Stromal cell of bone marrow (primary cell): Measurements from ENCODE around the gene CNNM2.
"Not testable (repeated sequence)": the region's sequence is repeated elsewhere in the genome, so short reads cannot be mapped to it uniquely, and the experiment has no call there.

Experiments used
- DNase-seq: peaks from one replicate; pipeline ENCODE4 v3.0.0-alpha.2; 2012; ENCODE audit warnings: low read depth

The CNNM2 gene

GRCh38 chr10:103041391-103041790 lies 123.3 kb downstream of the CNNM2 start:
- DNase-seq: no peak

DNA sequence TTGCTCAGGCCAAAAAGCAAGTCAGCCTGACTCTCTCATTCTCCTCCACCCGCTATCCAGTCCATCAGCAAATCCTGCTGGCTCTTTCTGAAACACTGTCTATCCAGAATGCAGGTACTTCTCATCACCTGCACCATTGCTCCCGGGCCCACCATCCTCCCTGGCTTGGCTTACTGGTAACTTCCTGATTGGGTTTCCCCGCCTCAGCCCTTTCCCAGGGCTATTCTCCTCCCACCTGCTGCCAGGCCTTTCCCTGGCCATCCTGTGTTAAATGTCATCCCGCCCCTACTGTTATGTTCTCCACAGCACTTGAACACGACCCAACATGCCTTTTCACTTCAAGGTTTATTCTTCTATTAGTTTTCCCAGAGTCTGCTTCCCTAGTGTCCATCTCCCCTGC lies 124.0 kb downstream of the CNNM2 start:
- DNase-seq: no peak

DNA sequence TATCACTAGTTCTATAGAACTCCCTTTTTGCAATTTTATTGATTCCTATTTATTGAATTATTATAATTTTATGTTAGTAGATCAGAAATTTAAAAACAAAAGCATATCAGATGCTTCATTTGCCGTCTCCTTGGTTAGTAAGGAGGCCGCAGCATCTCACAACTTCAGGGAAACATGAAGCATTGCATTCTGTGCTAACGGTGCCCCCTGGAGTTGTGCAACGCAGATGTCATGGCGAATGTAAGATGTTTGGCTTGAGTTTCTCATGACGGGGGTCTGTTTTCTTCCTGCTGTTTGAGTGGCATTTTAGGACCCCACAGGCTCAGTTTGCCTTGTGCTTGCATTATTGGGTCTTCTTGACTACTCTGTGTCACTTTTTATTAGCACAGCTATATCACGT lies 124.8 kb downstream of the CNNM2 start:
- no peak for DNase-seq

DNA sequence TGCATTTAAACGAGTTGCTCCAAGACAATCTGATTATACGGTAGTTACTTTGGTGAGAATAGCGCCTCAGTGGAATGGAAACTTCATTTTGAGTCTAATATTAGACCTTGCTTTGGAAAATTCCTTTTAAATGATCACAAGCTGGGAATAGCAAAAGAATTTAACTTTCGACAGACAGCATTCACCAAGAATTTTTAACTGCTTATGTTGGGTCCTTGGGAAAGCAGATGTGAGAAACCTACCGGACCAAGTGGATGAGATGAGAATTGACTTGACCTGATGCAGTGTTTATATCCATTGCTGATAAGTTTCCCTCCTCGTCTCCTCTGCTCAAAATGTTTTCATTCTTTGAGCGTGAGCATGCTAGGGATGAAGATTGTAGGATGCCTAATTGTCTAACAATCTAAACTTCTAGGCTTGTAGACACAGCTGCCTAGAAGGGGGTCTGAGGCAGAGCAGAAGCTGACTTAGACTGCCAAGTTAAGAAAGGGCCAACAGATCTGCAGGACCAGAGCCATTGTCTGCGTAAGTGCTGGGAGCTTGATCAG lies 126.9 kb downstream of the CNNM2 start:
- DNase-seq: no peak

- DNase-seq: no peak
These were observed 127.9 kb downstream of the CNNM2 start for GRCh38 chr10:103045961-103046360.

DNA sequence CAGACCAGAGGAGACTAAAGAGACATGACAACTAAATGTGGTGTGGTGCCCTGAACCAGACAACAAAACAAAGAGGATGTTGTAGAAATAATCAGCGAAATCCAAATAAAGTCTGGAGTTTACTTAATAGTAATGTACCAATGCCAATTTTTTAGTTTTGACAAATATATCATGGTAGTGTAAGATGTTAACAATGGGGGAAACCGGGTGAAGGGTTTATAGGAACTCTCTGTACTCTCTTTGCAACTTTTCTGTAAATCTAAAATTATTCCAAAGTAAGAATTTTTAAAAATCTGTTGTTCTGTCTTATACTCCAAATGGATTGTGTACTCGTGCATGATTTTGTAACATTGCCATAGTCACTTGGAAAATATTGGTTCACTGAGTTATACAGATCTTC lies 129.3 kb downstream of the CNNM2 start:
- no peak for DNase-seq

- no peak for DNase-seq
These were observed 131.1 kb downstream of the CNNM2 start for GRCh38 chr10:103049237-103049636.

DNA sequence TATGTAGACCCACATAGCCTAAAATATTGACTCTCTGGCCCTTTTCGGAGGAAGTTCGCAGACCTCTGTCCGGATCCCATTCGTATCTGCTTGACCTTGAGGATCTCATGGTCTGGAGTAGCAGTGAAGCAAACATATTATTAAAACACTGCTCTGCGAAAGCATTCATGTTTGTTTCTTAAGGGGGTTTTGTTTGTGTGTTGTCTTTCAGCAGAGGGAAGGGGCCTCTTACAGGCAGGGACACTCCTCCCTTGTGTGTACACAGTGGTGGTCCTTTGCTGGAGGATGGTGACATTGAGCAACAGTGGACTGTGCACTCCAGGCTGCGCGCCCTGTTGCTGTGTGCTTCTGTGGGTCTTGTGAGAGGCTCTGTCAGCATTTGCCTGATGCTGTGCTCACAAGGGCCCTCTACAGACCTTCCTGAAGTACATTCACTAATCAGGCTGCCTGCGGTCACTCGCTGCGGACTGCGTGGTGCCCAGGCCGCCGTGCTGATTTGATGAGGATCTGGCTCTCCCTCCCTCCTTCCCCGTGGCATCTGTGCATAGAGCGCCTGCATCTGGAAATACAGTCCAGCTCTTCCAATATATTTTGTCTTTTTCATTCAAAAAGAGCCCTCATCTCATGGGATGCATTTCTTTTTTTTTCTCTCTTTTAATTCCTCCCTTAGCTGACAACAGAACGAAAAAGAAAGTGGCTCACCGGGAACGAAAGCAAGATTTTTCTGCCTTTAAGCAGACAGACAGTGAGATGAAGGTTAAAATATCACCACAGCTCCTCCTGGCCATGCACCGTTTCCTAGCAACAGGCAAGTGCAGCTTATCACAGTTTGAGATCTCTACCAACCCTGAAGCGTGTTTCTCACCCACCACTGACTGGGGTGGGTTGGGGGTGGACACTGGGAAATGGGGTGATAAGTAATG lies 135.8 kb downstream of the CNNM2 start:
- peak; percentile 74 for DNase-seq

- DNase-seq: no peak
These were observed 136.5 kb downstream of the CNNM2 start for GRCh38 chr10:103054621-103055020.

DNA sequence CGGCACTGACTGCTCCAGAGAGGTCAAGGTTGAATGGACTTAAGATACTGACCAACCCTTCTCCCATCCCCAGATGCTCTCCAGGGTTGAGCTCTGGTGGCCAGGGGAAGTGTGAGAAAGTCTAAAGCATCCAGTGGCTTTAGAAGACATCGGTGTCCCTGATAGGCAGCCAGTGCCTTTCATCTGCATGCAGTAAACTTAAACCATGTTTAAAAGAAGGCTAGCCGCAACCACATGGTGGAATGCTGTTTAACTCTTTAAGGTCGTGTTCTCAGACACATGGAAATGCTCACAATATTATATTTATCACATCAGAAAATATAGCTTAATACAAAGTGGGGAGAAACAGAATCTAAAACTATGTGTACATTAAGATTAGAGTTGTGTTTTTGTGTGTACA lies 137.0 kb downstream of the CNNM2 start:
- DNase-seq: no peak

- no peak for DNase-seq
These were observed 139.9 kb downstream of the CNNM2 start for GRCh38 chr10:103058034-103058433.

- DNase-seq: no peak
These were observed 142.5 kb downstream of the CNNM2 start for GRCh38 chr10:103060575-103060974.

DNA sequence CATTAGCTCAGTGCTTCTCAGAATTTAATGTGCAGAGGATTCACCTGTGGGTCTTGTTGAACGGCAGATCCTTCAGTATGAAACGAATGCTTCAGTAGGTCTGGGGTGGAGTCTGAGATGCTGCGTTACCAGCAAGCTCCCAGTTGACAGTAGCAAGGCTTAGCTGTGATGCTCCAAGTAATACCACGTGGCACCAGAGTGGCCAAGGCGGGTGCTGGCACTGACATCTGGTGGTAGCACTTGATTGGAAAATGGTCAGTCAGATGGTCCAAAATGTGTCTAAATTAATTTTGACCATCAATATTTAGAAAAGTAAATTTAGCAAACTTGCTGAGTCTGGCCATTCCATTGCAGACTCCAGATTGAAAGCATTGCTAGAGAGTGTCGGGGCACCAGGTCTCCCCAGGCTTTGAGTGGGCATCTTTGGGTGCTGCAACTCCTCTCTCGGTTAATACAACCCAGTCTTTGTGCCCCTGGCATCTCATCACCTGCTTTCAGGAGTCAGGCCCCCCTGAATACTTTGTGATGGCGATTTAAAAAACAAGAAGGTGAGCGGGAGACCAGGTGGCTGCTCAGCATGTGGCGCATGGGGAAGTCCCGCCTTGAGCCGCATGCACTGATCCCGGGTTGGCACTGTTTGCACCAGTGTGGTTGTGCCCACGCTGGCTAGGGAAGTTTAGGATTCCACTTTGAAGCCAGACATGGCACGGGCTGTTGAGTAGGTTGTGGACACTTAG lies 144.9 kb downstream of the CNNM2 start:
- DNase-seq: no peak

DNA sequence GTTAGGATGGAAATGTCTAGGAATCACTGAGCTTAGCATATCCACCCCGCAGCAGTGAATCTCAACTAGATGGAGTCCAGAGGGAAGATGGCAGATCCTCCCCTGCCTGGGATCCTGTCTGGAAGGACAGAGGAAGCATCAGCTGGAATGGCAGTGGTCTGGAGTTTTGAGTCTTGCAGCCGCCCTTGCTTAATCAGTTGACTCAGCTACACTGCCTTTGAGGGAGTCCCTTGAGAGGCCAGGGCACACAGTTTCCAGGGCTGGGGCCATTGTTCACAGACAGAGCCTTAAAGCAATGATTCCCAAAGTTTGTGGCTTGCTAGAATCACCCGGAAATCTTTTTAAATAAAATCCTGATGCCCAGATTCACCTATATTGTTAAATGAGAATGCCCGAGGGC lies 146.9 kb downstream of the CNNM2 start:
- DNase-seq: no peak

GRCh38 chr10:103066141-103067098 lies 148.3 kb downstream of the CNNM2 start:
- no peak for DNase-seq

DNA sequence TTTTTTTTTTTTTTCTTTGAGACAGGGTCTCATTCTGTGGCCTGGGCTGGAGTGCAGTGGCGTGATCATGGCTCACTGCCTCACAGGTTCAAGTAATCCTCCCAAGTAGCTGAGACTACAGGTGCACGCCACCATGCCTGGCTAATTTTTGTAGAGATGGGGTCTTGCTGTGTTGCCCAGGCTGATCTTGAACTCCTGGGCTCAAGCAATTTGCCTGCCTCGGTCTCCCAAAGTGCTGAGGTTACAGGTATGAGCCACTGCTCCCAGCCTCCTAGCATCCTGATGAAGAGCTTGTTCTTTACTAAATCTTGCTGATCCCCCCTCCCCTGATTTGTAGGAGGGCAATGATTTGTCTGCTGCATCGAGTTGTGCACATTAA lies 149.0 kb downstream of the CNNM2 start:
- DNase-seq: not testable (repeated sequence)

GRCh38 chr10:103067484-103067883 lies 149.4 kb downstream of the CNNM2 start:
- DNase-seq: no peak

- DNase-seq: peak; percentile 38
These were observed 149.9 kb downstream of the CNNM2 start for GRCh38 chr10:103067956-103068355.

DNA sequence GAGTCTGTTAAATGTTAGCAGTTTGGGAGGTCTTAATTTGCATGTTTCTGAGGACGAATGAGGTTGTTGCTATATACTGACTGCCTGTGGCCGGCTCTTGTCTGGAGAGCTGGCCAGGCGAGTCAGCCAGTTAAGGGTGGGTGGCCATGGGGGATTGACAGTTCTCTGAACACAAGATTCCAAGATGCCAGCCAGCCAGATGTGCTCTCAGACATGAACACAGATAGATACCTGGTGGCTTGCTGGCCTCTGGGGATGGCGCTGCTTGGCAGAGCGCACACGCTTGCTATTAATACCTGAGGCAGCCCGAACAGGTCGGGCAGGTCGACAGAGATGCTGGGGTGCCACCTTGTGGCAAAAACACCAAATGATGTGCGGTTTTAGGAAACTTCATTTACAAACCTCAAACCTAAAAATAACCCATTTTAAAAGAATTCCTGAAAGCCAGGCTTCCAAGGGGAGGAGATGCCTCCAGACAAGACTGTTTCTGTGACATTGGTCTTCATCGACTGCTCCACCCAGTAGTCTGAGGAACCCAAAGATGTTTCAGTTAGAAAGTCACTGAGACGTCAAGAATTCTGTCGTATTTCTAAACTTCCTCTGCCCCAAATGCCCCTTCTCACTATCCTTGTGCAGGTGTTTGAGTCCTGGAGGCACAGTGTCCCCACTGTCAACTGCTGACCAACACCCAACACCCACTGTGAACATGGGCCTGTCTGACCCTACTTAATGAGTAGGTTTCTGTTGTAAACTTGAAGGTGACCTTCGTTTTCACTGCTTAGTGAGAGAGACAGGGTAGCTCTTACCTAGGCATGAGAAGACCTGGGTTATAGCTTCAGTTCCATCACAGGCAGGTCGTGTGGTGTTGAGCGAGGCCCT lies 151.6 kb downstream of the CNNM2 start:
- DNase-seq: no peak

DNA sequence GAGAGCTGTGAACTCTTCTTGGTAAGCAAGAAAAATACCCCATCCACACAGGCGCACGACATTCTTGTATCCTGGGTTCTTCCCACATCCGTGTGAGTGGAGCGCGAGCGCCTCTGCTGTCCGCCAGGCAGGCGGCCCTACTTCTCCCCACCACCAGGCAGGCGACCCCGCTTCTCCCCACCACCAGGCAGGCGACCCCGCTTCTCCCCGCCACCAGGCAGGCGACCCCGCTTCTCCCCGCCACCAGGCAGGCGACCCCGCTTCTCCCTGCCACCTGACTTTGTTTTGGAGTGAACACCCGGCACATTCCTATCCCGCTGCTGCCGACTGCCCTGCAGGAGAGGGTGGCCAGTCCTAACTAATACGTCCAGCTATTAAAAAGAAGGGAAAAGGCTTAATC lies 154.2 kb downstream of the CNNM2 start:
- DNase-seq: no peak

DNA sequence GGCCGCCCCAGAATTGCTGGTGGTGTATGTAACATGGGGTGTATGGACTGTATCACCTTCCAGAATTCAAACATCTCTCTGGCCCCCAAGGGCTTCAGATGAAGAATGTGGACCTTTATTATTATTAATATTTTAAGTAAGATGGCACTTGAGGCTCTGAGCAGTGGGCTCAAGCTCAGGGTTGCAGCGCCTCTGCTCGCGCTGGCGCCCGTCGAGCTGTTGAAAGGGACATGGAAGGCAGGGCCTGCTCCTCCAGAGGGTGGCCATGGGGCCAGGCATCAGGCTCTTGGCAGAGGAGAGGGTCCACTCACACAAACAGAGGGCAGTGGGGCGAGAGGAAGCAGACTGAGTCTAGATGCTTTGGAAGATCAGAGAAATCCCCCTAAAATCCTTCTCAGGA lies 154.8 kb downstream of the CNNM2 start:
- DNase-seq: no peak
